ENCODE measurements around the gene GALNT9. TPM values are rescaled to one million over a fixed set of nuclear protein-coding genes. Genes with fewer than 3 reads are reported as not detected.

Gene GALNT9
- total and polyA plus RNA-seq, 3 experiments from 2014 or later, result 0.18 TPM; not detected in 2

DNA sequence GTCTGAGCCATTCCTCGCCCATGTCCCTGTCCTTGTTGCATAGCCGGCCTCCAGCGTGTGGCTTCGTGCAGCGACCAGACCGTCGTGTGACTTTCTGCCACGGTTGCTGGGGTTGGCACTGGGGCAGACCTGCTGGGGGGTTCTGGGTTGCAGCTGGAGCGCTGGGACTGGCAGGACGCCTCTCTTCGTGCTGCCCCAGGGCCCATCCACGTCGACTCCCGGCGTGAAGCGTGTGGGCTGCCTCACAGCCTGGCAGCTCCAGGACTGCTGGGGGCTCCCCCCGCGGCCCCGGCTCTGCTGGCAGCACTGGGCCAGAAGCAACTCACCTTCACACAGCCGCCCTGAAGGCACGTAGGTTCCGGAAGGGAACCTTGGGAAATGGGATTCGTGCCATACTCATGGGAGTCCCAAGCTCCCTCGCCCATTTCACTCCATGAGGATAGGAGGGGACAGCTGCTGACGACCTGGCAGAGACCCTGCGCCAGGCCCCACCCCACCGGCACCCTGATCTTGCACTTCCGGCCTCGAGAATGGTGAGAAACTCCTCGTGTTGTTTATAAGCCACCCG is 51.9 kb downstream of the GALNT9 start:
- Histone ChIP-seq H3K4me1 (ENCODE audit: insufficient read depth, low read length) (peaks cover 1% of the 10 kb centered on the region), H3K4me3 (ENCODE audit: low read length) (no peak overlapping the region), H3K9me3 (ENCODE audit: low read length) (no peaks in the 10 kb centered on the region), H3K36me3 (ENCODE audit: insufficient read depth, low read length) (no peaks in the 10 kb centered on the region), H3K27me3 (ENCODE audit: insufficient read depth, low read length, poor library complexity, severe bottlenecking) (peaks cover 12% of the 10 kb centered on the region), H3K27ac (ENCODE audit: low read depth, low read length) (no peak overlapping the region)
- H3K36me3 Mint-ChIP-seq, result no peaks in the 10 kb centered on the region
- ChIA-PET POLR2A (interaction anchor here (0.6 kb wide), 1 partner anchor 118 kb away, joined by 3 read pairs; no protein-coding TSS in a partner anchor), CTCF (no interaction called here)
- H3K27ac Mint-ChIP-seq, result no peak overlapping the region
- H3K27me3 Mint-ChIP-seq, result peaks cover 10 to 33% of the 10 kb centered on the region in 2 donors
- no peaks in the 10 kb centered on the region for H3K4me1 Mint-ChIP-seq
- DNase-seq, result no peak
- H3K4me3 Mint-ChIP-seq, result no peak overlapping the region
- H3K9me3 Mint-ChIP-seq, result no peaks in the 10 kb centered on the region

- no peaks in the 10 kb centered on the region for H3K9me3 ChIP-seq (ENCODE audit: low read length)
- Mint-ChIP-seq H3K36me3 (no peaks in the 10 kb centered on the region), H3K27ac (no peak overlapping the region), H3K9me3 (no peaks in the 10 kb centered on the region), H3K4me1 (no peaks in the 10 kb centered on the region), H3K27me3 (peaks cover 10 to 33% of the 10 kb centered on the region in 2 donors), H3K4me3 (no peak overlapping the region)
- POLR2A ChIA-PET, result no interaction called here
- CTCF ChIA-PET, result no interaction called here
- H3K27me3 ChIP-seq (ENCODE audit: insufficient read depth, low read length, poor library complexity, severe bottlenecking), result peaks cover 12% of the 10 kb centered on the region
- no peaks in the 10 kb centered on the region for H3K4me1 ChIP-seq (ENCODE audit: insufficient read depth, low read length)
- DNase-seq, result no peak
- H3K27ac ChIP-seq (ENCODE audit: low read depth, low read length), result no peak overlapping the region
- no peak overlapping the region for H3K4me3 ChIP-seq (ENCODE audit: low read length)
- H3K36me3 ChIP-seq (ENCODE audit: insufficient read depth, low read length), result no peaks in the 10 kb centered on the region
Measured at GRCh38 chr12:132276827-132277373, 52.5 kb downstream of the GALNT9 start.

GRCh38 chr12:132276066-132276826 is 53.1 kb downstream of the GALNT9 start:
- peaks cover 10 to 33% of the 10 kb centered on the region in 2 donors for H3K27me3 Mint-ChIP-seq
- DNase-seq, result no peak

DNA sequence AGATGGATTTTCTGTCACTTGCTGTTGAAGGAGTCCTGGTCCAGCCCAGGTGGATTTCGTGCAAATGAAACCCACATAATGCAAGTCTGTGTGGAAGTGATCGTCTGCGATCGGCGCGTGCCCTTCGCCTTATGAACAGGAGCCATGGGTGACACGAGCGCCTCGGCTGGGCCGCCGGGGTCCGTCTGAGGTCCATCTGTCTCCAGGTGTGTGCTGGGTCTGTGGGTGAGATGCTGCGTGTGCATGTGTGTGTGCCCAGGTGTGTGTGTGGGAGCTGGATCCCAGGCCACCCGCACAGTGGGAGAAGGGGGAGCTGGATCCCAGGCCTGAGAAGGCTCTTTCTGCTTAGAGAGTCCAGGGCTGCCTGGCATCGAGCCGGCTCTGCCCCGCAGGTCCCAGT is 53.8 kb downstream of the GALNT9 start:
- Mint-ChIP-seq H3K27me3 (peaks cover 10 to 30% of the 10 kb centered on the region in 2 donors), H3K36me3 (no peaks in the 10 kb centered on the region), H3K4me3 (no peak overlapping the region), H3K27ac (no peak overlapping the region), H3K4me1 (no peaks in the 10 kb centered on the region), H3K9me3 (no peaks in the 10 kb centered on the region)
- Histone ChIP-seq H3K4me3 (ENCODE audit: low read length) (no peak overlapping the region), H3K27ac (ENCODE audit: low read depth, low read length) (no peak overlapping the region), H3K4me1 (ENCODE audit: insufficient read depth, low read length) (no peaks in the 10 kb centered on the region), H3K36me3 (ENCODE audit: insufficient read depth, low read length) (no peaks in the 10 kb centered on the region), H3K9me3 (ENCODE audit: low read length) (no peaks in the 10 kb centered on the region), H3K27me3 (ENCODE audit: insufficient read depth, low read length, poor library complexity, severe bottlenecking) (peaks cover 12% of the 10 kb centered on the region)
- no peak for DNase-seq
- CTCF ChIA-PET, result no interaction called here
- POLR2A ChIA-PET, result no interaction called here

More at GRCh38 chr12:132276066-132276826, 53.1 kb downstream of the GALNT9 start:
- Histone ChIP-seq H3K4me1 (ENCODE audit: insufficient read depth, low read length) (no peaks in the 10 kb centered on the region), H3K27ac (ENCODE audit: low read depth, low read length) (no peak overlapping the region), H3K36me3 (ENCODE audit: insufficient read depth, low read length) (no peaks in the 10 kb centered on the region), H3K9me3 (ENCODE audit: low read length) (no peaks in the 10 kb centered on the region), H3K27me3 (ENCODE audit: insufficient read depth, low read length, poor library complexity, severe bottlenecking) (peaks cover 12% of the 10 kb centered on the region), H3K4me3 (ENCODE audit: low read length) (no peak overlapping the region)
- Mint-ChIP-seq H3K9me3 (no peaks in the 10 kb centered on the region), H3K4me1 (no peaks in the 10 kb centered on the region), H3K4me3 (no peak overlapping the region), H3K36me3 (no peaks in the 10 kb centered on the region), H3K27ac (no peak overlapping the region)
- ChIA-PET POLR2A (no interaction called here), CTCF (no interaction called here)

DNA sequence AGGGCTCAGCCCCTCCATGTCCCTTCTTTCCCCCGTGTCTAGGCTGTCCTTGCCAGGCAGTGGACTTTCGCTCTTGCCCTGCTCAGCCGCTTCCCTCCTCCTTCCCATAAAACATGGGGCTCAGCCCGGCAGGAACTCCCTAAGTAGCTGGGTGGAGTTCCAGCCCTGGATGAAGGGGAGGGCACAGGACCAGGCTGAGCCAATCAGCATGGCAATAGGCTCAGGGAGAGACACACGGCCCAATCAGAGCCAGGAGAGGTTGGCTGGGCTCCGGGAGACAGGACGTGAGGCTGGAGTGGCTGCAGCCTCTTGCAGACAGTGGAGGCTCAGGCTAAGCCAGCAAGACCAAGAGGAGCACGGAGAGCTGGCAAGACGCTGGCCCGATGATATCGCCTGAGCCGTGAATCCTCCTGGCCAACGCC is 54.3 kb downstream of the GALNT9 start:
- H3K27me3 Mint-ChIP-seq, result peaks cover 11 to 28% of the 10 kb centered on the region in 2 donors
- H3K9me3 Mint-ChIP-seq, result no peaks in the 10 kb centered on the region
- Histone ChIP-seq H3K9me3 (ENCODE audit: low read length) (no peaks in the 10 kb centered on the region), H3K27ac (ENCODE audit: low read depth, low read length) (no peak overlapping the region), H3K4me1 (ENCODE audit: insufficient read depth, low read length) (no peaks in the 10 kb centered on the region), H3K36me3 (ENCODE audit: insufficient read depth, low read length) (no peaks in the 10 kb centered on the region), H3K4me3 (ENCODE audit: low read length) (no peak overlapping the region), H3K27me3 (ENCODE audit: insufficient read depth, low read length, poor library complexity, severe bottlenecking) (peaks cover 10% of the 10 kb centered on the region)
- no peaks in the 10 kb centered on the region for H3K36me3 Mint-ChIP-seq
- POLR2A ChIA-PET, result no interaction called here
- DNase-seq, result no peak
- CTCF ChIA-PET, result no interaction called here
- no peak overlapping the region for H3K27ac Mint-ChIP-seq
- H3K4me3 Mint-ChIP-seq, result no peak overlapping the region
- H3K4me1 Mint-ChIP-seq, result no peaks in the 10 kb centered on the region

GRCh38 chr12:132273992-132274334 is 55.4 kb downstream of the GALNT9 start:
- Mint-ChIP-seq H3K4me1 (no peaks in the 10 kb centered on the region), H3K9me3 (no peaks in the 10 kb centered on the region), H3K27ac (no peak overlapping the region), H3K27me3 (peaks cover 11 to 28% of the 10 kb centered on the region in 2 donors), H3K36me3 (no peaks in the 10 kb centered on the region), H3K4me3 (no peak overlapping the region)
- ChIA-PET POLR2A (no interaction called here), CTCF (no interaction called here)
- Histone ChIP-seq H3K27me3 (ENCODE audit: insufficient read depth, low read length, poor library complexity, severe bottlenecking) (peaks cover 4% of the 10 kb centered on the region), H3K36me3 (ENCODE audit: insufficient read depth, low read length) (no peaks in the 10 kb centered on the region), H3K27ac (ENCODE audit: low read depth, low read length) (no peak overlapping the region), H3K9me3 (ENCODE audit: low read length) (no peaks in the 10 kb centered on the region), H3K4me3 (ENCODE audit: low read length) (no peak overlapping the region), H3K4me1 (ENCODE audit: insufficient read depth, low read length) (no peaks in the 10 kb centered on the region)
- no peak for DNase-seq

DNA sequence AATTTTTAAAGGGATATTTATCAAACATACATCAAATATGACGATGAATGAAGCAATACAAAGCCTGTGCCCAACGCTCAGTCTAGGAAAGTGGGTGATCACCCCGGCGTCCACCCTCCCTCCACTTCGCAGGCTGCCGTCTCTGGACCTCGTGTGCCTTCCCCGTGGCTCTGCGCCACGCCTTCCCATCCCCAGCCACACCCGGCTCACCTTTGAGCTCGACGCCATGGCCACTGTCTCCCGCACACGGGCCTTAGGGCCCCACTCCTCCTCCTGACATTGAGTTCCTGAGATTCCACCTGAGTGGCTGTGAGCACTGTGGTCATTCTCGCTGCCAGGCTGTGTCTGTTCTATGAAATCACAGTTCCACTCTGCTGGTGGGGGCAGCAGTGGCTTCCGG is 56.7 kb downstream of the GALNT9 start:
- no peaks in the 10 kb centered on the region for H3K36me3 ChIP-seq (ENCODE audit: insufficient read depth, low read length)
- H3K9me3 ChIP-seq (ENCODE audit: low read length), result no peaks in the 10 kb centered on the region
- peaks cover 4% of the 10 kb centered on the region for H3K27me3 ChIP-seq (ENCODE audit: insufficient read depth, low read length, poor library complexity, severe bottlenecking)
- DNase-seq, result no peak
- CTCF ChIA-PET, result no interaction called here
- no peak overlapping the region for H3K27ac ChIP-seq (ENCODE audit: low read depth, low read length)
- no peaks in the 10 kb centered on the region for H3K9me3 Mint-ChIP-seq
- no peak overlapping the region for H3K4me3 ChIP-seq (ENCODE audit: low read length)
- POLR2A ChIA-PET, result no interaction called here
- no peaks in the 10 kb centered on the region for H3K4me1 Mint-ChIP-seq
- no peaks in the 10 kb centered on the region for H3K4me1 ChIP-seq (ENCODE audit: insufficient read depth, low read length)
- H3K27ac Mint-ChIP-seq, result no peak overlapping the region
- no peaks in the 10 kb centered on the region for H3K36me3 Mint-ChIP-seq
- H3K4me3 Mint-ChIP-seq, result no peak overlapping the region
- peaks cover 11 to 25% of the 10 kb centered on the region in 2 donors for H3K27me3 Mint-ChIP-seq

DNA sequence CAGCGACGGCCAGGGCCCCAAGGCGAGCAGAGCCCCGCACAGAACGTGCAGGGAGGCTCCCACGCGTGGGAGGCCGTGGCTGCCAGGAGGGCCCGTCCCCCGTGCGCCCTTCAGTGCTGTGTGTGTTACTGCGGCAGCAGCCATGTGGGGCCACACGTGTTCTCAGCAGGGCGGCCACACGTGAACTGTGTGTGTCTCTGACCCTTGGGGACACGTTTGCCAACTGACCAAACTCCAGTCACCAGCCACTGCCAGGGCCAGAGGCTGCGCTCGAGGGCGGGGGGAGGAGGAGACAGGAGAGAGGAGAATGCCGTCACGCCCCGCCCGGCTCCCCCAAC is 57.7 kb downstream of the GALNT9 start:
- no peak for DNase-seq
- Mint-ChIP-seq H3K4me3 (no peak overlapping the region), H3K36me3 (no peaks in the 10 kb centered on the region), H3K9me3 (no peaks in the 10 kb centered on the region), H3K27me3 (peaks cover 9 to 19% of the 10 kb centered on the region in 2 donors), H3K4me1 (no peaks in the 10 kb centered on the region), H3K27ac (no peak overlapping the region)
- POLR2A ChIA-PET, result no interaction called here
- Histone ChIP-seq H3K27ac (ENCODE audit: low read depth, low read length) (no peak overlapping the region), H3K4me1 (ENCODE audit: insufficient read depth, low read length) (no peaks in the 10 kb centered on the region), H3K36me3 (ENCODE audit: insufficient read depth, low read length) (no peaks in the 10 kb centered on the region), H3K9me3 (ENCODE audit: low read length) (no peaks in the 10 kb centered on the region), H3K27me3 (ENCODE audit: insufficient read depth, low read length, poor library complexity, severe bottlenecking) (peaks cover under 1% of the 10 kb centered on the region), H3K4me3 (ENCODE audit: low read length) (no peak overlapping the region)
- CTCF ChIA-PET, result no interaction called here
